Fibroblast of lung (primary cell): ENCODE measurements around the gene ADIPOQ. TPM values are rescaled to one million over a fixed set of nuclear protein-coding genes. Genes with fewer than 3 reads are reported as not detected.
"Not testable (repeated sequence)": the region's sequence is repeated elsewhere in the genome, so short reads cannot be mapped to it uniquely, and the experiment has no call there.

Source experiments
- DNase-seq, 2 donors: peaks; one replicate each; pipeline versions ENCODE4 v3.0.0 to v3.0.0-alpha.2; 2010; ENCODE audit warnings: low read depth in 2 of 2
- H2AFZ ChIP-seq: 2 replicates; pipeline ENCODE4 v1.5.1; 2012; ENCODE audit warnings: low read length, control low read depth, inconsistent platforms
- H3K27ac ChIP-seq: 2 replicates; pipeline ENCODE4 v1.5.1; 2011; ENCODE audit warnings: low read length, control low read depth; ENCODE audit not compliant: insufficient read depth
- H3K27me3 ChIP-seq: 2 replicates; pipeline ENCODE4 v1.5.1; 2011; ENCODE audit warnings: mild to moderate bottlenecking, low read length; ENCODE audit not compliant: control insufficient read depth, insufficient read depth
- H3K36me3 ChIP-seq: 2 replicates; pipeline ENCODE4 v1.5.1; 2011; ENCODE audit warnings: low read length; ENCODE audit not compliant: control insufficient read depth, insufficient read depth
- H3K4me1 ChIP-seq: 2 replicates; pipeline ENCODE4 v1.5.1; 2011; ENCODE audit warnings: low read length; ENCODE audit not compliant: control insufficient read depth, insufficient read depth; ENCODE audit errors: extremely low read depth
- H3K4me2 ChIP-seq: 2 replicates; pipeline ENCODE4 v1.5.1; 2011; ENCODE audit warnings: low read length, control low read depth; ENCODE audit not compliant: insufficient read depth; ENCODE audit errors: extremely low read depth
- H3K4me3 ChIP-seq, 4 experiments: fragments of 200-600 bp in 1 of 4; sonication (generic) in 1 of 4; replicated peaks in 1 of 4; 2 replicates each; pipeline ENCODE4 v1.5.1; 2011 to 2016; ENCODE audit warnings: low read length in 4 of 4, low read depth in 3 of 4, mild to moderate bottlenecking in 3 of 4, control low read depth in 2 of 4, inconsistent platforms in 1 of 4, mixed read lengths in 1 of 4; ENCODE audit not compliant: insufficient read depth in 1 of 4; ENCODE audit errors: control extremely low read depth in 1 of 4
- H3K79me2 ChIP-seq: 2 replicates; pipeline ENCODE4 v1.5.1; 2012; ENCODE audit warnings: mild to moderate bottlenecking, low read length, inconsistent platforms; ENCODE audit not compliant: control insufficient read depth, insufficient read depth
- H3K9ac ChIP-seq: 2 replicates; pipeline ENCODE4 v1.5.1; 2011; ENCODE audit warnings: mild to moderate bottlenecking, low read length, control low read depth; ENCODE audit not compliant: insufficient read depth
- H3K9me3 ChIP-seq: 2 replicates; pipeline ENCODE4 v1.5.1; 2012; ENCODE audit warnings: low read depth, low read length; ENCODE audit not compliant: control insufficient read depth, insufficient read depth
- H4K20me1 ChIP-seq: 2 replicates; pipeline ENCODE4 v1.5.1; 2011; ENCODE audit warnings: low read length; ENCODE audit not compliant: control insufficient read depth, insufficient read depth; ENCODE audit errors: extremely low read depth
- CTCF ChIP-seq, 2 donors: IDR thresholded peaks in 1 of 2; conservative IDR thresholded peaks in 1 of 2; 1 replicate in 1 of 2; 2 replicates in 1 of 2; pipeline ENCODE4 v1.5.1; 2011 to 2012; ENCODE audit warnings: low read length in 2 of 2, control low read depth in 1 of 2, inconsistent platforms in 1 of 2, low read depth in 1 of 2, mild to moderate bottlenecking in 1 of 2
- EZH2 ChIP-seq: IDR thresholded peaks from 2 replicates; pipeline ENCODE4 v1.5.1; 2012; ENCODE audit warnings: low read length, control low read depth, mild to moderate bottlenecking; ENCODE audit errors: missing control alignments
- polyA plus RNA-seq, 2 donors: library from polyadenylated mRNA; depleted of rRNA in 1 of 2; stranded (reverse) in 1 of 2; unstranded in 1 of 2; fragments of >200 nt; gene quantifications; 2 replicates each; pipeline ENCODE4 v1.2.1, GENCODE V29; 2011 to 2012; ENCODE audit warnings: missing spikeins in 1 of 2
- total RNA-seq: library from RNA; depleted of rRNA; stranded (reverse); fragments of >200 nt; gene quantifications from 2 replicates; pipeline ENCODE4 v1.2.1, GENCODE V29; 2014

The ADIPOQ gene
- total and polyA plus RNA-seq, 2 donors (not counting 1 experiment from before 2014, with no cell fraction given) = not detected

GRCh38 chr3:186883686-186884058, 41.2 kb downstream of the ADIPOQ start:
- no peaks in the 10 kb centered on the region for H3K27me3 ChIP-seq
- H3K4me1 ChIP-seq = no peaks in the 10 kb centered on the region
- H3K4me2 ChIP-seq = no peak overlapping the region
- DNase-seq = no peak
- H4K20me1 ChIP-seq = no peaks in the 10 kb centered on the region
- H3K9me3 ChIP-seq = no peaks in the 10 kb centered on the region
- no peak for TF ChIP-seq EZH2
- no peak for TF ChIP-seq CTCF (conservative IDR thresholded peaks at IDR 0.05 in 1 of 2, IDR thresholded peaks at IDR 0.05 in 1 of 2; ENCODE audit: low read depth in 1 of 2, low read length in 2 of 2)
- no peaks in the 10 kb centered on the region for H3K36me3 ChIP-seq
- H3K9ac ChIP-seq = no peak overlapping the region
- H2AFZ ChIP-seq = no peak overlapping the region
- H3K79me2 ChIP-seq = no peaks in the 10 kb centered on the region
- no peak overlapping the region for H3K27ac ChIP-seq
- H3K4me3 ChIP-seq = no peak overlapping the region

GRCh38 chr3:186884868-186885267, 42.4 kb downstream of the ADIPOQ start:
- H4K20me1 ChIP-seq, H3K79me2 ChIP-seq, H2AFZ ChIP-seq, DNase-seq, H3K4me1 ChIP-seq, H3K9me3 ChIP-seq, H3K36me3 ChIP-seq, H3K27ac ChIP-seq, H3K4me3 ChIP-seq, H3K9ac ChIP-seq, H3K27me3 ChIP-seq, H3K4me2 ChIP-seq: not testable (repeated sequence)

GRCh38 chr3:186886202-186886981, 43.9 kb downstream of the ADIPOQ start:
- Histone ChIP-seq H3K4me2 (no peak overlapping the region), H3K27me3 (no peaks in the 10 kb centered on the region), H3K4me1 (no peaks in the 10 kb centered on the region), H3K9me3 (no peaks in the 10 kb centered on the region), H3K27ac (no peak overlapping the region), H3K36me3 (no peaks in the 10 kb centered on the region), H3K9ac (no peak overlapping the region), H3K4me3 (no peak overlapping the region), H2AFZ (no peak overlapping the region), H3K79me2 (no peaks in the 10 kb centered on the region), H4K20me1 (no peaks in the 10 kb centered on the region)
- no peak for DNase-seq
- no peak for TF ChIP-seq CTCF (conservative IDR thresholded peaks at IDR 0.05 in 1 of 2, IDR thresholded peaks at IDR 0.05 in 1 of 2; ENCODE audit: low read depth in 1 of 2, low read length in 2 of 2)
- TF ChIP-seq EZH2 = no peak

GRCh38 chr3:186887507-186887938, 45.0 kb downstream of the ADIPOQ start:
- H3K27ac ChIP-seq, H2AFZ ChIP-seq, H3K27me3 ChIP-seq, H3K9me3 ChIP-seq, H3K9ac ChIP-seq, H3K79me2 ChIP-seq, H3K4me1 ChIP-seq, DNase-seq, H3K36me3 ChIP-seq, H3K4me3 ChIP-seq, H4K20me1 ChIP-seq, H3K4me2 ChIP-seq: not testable (repeated sequence)
